BE2C (cell line): Measurements from ENCODE around the gene THSD1. TPM values are rescaled to one million over a fixed set of nuclear protein-coding genes. Genes with fewer than 3 reads are reported as not detected.

Source experiments
- DNase-seq: peaks from one replicate; pipeline ENCODE4 v3.0.0-alpha.2; 2020
- H3K27me3 ChIP-seq: fragments of 250-450 bp; sonication (Bioruptor Pico); 2 replicates; pipeline ENCODE4 v1.5.1; 2020; ENCODE audit warnings: mild to moderate bottlenecking
- H3K36me3 ChIP-seq: fragments of 250-450 bp; sonication (Bioruptor Pico); 2 replicates; pipeline ENCODE4 v1.5.1; 2020; ENCODE audit warnings: mild to moderate bottlenecking
- H3K4me1 ChIP-seq: fragments of 250-450 bp; sonication (Bioruptor Pico); 2 replicates; pipeline ENCODE4 v1.5.1; 2020
- H3K4me3 ChIP-seq: 2 replicates; pipeline ENCODE4 v1.5.1; 2011; ENCODE audit warnings: low read depth, low read length
- H3K9me3 ChIP-seq: fragments of 250-450 bp; sonication (Bioruptor Pico); 2 replicates; pipeline ENCODE4 v1.5.1; 2020
- polyA plus RNA-seq: library from polyadenylated mRNA; unstranded; fragments of >200 nt; gene quantifications from one replicate; pipeline ENCODE4 v1.2.1, GENCODE V29; 2012; ENCODE audit warnings: low read depth, missing spikeins; ENCODE audit not compliant: insufficient read length, insufficient read depth
- TF ChIP-seq, protein P1 (sequence below): IDR thresholded peaks from 2 replicates; pipeline ENCODE4 v1.5.1; 2012; ENCODE audit warnings: mild to moderate bottlenecking, low read depth, low read length

Gene THSD1, protein sequence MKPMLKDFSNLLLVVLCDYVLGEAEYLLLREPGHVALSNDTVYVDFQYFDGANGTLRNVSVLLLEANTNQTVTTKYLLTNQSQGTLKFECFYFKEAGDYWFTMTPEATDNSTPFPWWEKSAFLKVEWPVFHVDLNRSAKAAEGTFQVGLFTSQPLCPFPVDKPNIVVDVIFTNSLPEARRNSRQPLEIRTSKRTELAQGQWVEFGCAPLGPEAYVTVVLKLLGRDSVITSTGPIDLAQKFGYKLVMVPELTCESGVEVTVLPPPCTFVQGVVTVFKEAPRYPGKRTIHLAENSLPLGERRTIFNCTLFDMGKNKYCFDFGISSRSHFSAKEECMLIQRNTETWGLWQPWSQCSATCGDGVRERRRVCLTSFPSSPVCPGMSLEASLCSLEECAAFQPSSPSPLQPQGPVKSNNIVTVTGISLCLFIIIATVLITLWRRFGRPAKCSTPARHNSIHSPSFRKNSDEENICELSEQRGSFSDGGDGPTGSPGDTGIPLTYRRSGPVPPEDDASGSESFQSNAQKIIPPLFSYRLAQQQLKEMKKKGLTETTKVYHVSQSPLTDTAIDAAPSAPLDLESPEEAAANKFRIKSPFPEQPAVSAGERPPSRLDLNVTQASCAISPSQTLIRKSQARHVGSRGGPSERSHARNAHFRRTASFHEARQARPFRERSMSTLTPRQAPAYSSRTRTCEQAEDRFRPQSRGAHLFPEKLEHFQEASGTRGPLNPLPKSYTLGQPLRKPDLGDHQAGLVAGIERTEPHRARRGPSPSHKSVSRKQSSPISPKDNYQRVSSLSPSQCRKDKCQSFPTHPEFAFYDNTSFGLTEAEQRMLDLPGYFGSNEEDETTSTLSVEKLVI
- 0.74 TPM for polyA plus RNA-seq

GRCh38 chr13:52405767-52406494 lies at the start of gene THSD1:
TSS of gene THSD1 (minus strand) at chr13:52406172. CDS start at chr13:52402600, 3,572 bp downstream.
- peak within 1 kb of the TSS; percentile 56 for H3K4me3 ChIP-seq
- H3K27me3 ChIP-seq: peaks cover 19% of the 10 kb centered on the region
- H3K9me3 ChIP-seq: no peaks in the 10 kb centered on the region
- no peaks in the 10 kb centered on the region for H3K36me3 ChIP-seq
- TF ChIP-seq, protein P1, sequence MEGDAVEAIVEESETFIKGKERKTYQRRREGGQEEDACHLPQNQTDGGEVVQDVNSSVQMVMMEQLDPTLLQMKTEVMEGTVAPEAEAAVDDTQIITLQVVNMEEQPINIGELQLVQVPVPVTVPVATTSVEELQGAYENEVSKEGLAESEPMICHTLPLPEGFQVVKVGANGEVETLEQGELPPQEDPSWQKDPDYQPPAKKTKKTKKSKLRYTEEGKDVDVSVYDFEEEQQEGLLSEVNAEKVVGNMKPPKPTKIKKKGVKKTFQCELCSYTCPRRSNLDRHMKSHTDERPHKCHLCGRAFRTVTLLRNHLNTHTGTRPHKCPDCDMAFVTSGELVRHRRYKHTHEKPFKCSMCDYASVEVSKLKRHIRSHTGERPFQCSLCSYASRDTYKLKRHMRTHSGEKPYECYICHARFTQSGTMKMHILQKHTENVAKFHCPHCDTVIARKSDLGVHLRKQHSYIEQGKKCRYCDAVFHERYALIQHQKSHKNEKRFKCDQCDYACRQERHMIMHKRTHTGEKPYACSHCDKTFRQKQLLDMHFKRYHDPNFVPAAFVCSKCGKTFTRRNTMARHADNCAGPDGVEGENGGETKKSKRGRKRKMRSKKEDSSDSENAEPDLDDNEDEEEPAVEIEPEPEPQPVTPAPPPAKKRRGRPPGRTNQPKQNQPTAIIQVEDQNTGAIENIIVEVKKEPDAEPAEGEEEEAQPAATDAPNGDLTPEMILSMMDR: no peak
- no peaks in the 10 kb centered on the region for H3K4me1 ChIP-seq
- peak; percentile 40 for DNase-seq

- Histone ChIP-seq H3K4me1 (no peaks in the 10 kb centered on the region; the same call in 1 of the 2 replicates), H3K9me3 (no peaks in the 10 kb centered on the region), H3K36me3 (peaks cover 29% of the 10 kb centered on the region), H3K27me3 (no peaks in the 10 kb centered on the region), H3K4me3 (peak overlapping the region; percentile 87)
- TF ChIP-seq, protein P1: no peak
- peak; percentile 90 for DNase-seq
Observed at GRCh38 chr13:52455677-52456041, 49.7 kb upstream of the THSD1 start.

GRCh38 chr13:52454820-52455676 lies 49.1 kb upstream of the THSD1 start, which contains the start of gene CKAP2:
TSS of gene CKAP2 (plus strand) at chr13:52455478. CDS start at chr13:52455557, 79 bp downstream.
- H3K9me3 ChIP-seq: no peaks in the 10 kb centered on the region
- TF ChIP-seq, protein P1: no peak
- H3K36me3 ChIP-seq: peaks cover 30% of the 10 kb centered on the region
- peak; percentile 97 for DNase-seq
- H3K4me1 ChIP-seq: no peaks in the 10 kb centered on the region; the same call in 1 of the 2 replicates
- H3K27me3 ChIP-seq: no peaks in the 10 kb centered on the region
- peak within 1 kb of the TSS; percentile 87 for H3K4me3 ChIP-seq

- Histone ChIP-seq H3K36me3 (peaks cover 24% of the 10 kb centered on the region), H3K4me1 (no peaks in the 10 kb centered on the region; the same call in 1 of the 2 replicates), H3K27me3 (no peaks in the 10 kb centered on the region), H3K9me3 (no peaks in the 10 kb centered on the region), H3K4me3 (peak overlapping the region; percentile 87)
- no peak for DNase-seq
- TF ChIP-seq, protein P1: no peak
Observed at GRCh38 chr13:52454459-52454819, 48.5 kb upstream of the THSD1 start.

DNA sequence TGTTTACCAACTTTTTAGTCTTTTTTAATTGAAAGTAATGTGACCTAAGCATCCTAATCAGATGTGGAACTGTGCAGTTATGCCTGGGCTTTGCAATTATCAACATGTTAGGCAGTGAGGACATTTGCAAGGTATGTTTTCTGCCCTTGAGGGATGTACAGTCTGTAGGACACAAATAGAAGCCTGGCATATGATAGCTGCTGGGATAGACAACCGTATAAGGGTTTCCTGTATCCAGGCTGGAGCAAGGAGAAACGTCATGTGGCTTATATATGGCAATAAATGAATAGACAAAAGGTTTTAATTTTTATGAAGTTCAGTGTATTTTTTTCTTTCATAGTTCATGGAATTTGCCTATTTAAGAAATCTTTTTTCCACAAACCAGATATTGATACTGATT lies 46.5 kb upstream of the THSD1 start:
- H3K4me3 ChIP-seq: no peak overlapping the region
- DNase-seq: no peak
- H3K9me3 ChIP-seq: no peaks in the 10 kb centered on the region
- H3K36me3 ChIP-seq: peaks cover 14% of the 10 kb centered on the region
- TF ChIP-seq, protein P1: no peak
- H3K27me3 ChIP-seq: no peaks in the 10 kb centered on the region
- no peaks in the 10 kb centered on the region; the same call in 1 of the 2 replicates for H3K4me1 ChIP-seq
